Fibroblast of skin of scalp (primary cell): ENCODE results near the gene EAF1. TPM values are rescaled to one million over a fixed set of nuclear protein-coding genes. Genes with fewer than 3 reads are reported as not detected.
"Not testable (repeated sequence)": the region's sequence is repeated elsewhere in the genome, so short reads cannot be mapped to it uniquely, and the experiment has no call there.

Experiments used
- DNase-seq: peaks from one replicate; pipeline ENCODE4 v3.0.0-alpha.2; 2013
- polyA plus RNA-seq, 2 experiments: library from polyadenylated mRNA; unstranded; fragments of 120-200 nt; gene quantifications; one replicate each; pipeline ENCODE4 v1.2.1, GENCODE V29; 2013; ENCODE audit not compliant: insufficient read length in 2 of 2

Gene EAF1
- 11.5 TPM for polyA plus RNA-seq (2013, experiment 1 of 2; ENCODE audit: insufficient read length)
- 14.8 TPM for polyA plus RNA-seq (2013, experiment 2 of 2; ENCODE audit: insufficient read length)

DNA sequence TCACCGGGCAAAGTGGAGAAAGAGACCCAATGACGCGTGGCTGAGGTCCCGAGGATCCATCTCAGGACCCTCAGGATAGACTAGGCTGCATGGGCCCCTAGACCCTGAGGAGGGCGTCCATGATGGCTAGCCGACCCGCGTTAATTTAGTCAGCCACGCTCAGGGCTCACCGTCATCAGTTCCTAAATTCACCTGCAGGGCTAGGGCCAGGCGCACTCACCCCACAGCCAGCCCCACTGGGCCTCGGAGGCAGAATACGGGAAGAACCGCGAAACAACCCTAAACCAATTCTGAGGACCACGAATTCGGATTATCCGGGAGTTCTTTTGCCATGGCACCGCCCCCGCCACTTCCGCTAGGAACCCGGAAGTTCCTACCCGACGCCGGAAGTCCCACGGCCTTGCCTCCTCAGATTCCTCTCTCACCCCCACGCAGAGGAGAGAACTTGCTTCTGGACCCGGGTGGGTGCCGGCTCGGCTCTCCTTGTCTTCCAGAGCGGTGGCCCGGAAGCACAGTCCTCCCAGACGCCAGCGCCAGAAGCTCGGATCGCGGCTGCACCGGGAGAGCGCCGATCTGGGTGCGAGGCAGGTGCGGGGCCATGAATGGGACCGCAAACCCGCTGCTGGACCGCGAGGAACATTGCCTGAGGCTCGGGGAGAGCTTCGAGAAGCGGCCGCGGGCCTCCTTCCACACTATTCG is at the start of gene EAF1, which contains the start of gene METTL6:
TSS of gene EAF1 (plus strand) at position 417 of the 699 bp plus-strand sequence. CDS start at position 599, 182 bp downstream.
TSS of gene METTL6 (minus strand) at position 363 of the 699 bp plus-strand sequence. CDS start 1,033 bp downstream, outside the sequence.
- peak; percentile 81 for DNase-seq

DNA sequence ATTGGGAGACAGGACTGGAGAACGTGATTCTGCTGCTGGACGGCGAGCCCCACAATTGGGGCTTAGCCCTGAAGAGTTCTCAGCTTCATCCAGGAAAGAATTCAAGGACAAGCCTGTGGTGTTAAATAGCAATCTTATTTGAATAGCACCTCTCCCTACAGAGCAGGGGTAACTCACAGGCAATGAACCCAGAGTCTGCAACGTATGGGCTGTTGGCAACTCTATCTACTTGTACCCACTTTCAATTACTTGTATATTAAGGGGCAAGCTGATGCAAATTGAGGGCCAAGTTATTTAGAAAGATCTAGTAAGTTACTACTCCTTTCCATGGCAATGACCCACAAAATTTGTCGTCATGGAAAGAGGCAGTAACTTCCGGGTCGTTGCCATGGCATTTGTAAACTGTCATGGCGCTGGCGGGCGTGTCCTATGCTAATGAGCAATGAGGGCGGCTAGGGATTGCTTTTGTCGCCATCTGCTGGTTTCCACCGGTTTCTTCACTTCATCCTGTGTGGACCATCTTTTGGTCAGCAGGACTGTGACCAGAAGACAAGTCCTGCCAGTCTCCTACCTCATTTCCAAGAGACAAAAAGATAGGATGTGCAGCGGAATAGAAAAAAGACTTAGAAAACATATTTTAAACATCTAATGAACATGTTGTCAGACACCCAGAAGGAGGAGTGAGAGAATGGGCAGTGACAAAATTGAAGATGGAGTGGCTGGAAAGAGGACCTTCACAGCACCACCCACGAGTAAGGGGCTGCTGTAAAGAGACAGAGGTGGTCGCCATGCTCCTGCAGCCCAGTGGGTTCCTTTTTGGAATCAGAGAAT is 49.2 kb upstream of the EAF1 start:
- DNase-seq, result peak; percentile 96

DNA sequence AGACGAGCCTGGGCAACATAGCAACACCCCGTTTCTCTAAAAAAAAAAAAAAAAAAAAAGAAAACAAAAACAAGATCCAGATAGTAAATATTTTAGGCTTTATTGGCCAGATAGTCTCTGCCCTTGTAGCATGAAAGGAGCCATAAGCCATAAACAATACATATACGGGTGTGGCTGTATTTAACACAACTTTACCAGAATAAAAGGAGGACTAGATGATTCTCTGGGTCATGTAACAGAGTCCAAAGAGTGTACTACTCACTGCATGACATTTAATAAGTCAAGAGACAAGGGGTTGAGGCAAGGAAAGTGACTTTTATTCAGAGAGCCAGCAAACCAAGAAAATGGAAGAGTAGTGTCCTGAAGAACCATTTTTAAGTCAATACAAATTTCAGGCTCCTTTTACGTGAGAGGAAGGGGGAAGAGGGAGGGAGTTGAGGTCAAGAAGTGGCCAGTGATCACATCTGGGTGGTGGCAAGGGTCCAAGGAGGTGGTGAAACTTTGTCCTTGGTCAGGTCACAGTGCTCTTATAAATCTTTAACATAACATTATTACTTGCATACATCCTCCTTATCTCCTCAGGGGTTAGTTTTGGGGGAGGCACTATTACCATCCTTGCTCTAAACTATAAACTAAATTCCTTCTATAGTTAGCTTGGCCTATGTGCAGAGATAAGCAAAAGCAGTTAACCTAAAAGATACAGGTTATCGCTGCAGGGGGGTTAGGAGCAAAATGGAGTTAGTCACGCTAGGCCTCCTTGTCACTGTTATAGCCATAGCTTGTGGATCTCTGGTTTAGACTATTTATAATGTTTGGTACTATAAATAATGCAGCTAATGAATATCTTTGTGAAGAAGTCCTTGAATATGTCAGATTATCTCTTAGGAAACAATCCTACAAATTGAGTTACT is 46.2 kb upstream of the EAF1 start:
- no peak for DNase-seq

DNA sequence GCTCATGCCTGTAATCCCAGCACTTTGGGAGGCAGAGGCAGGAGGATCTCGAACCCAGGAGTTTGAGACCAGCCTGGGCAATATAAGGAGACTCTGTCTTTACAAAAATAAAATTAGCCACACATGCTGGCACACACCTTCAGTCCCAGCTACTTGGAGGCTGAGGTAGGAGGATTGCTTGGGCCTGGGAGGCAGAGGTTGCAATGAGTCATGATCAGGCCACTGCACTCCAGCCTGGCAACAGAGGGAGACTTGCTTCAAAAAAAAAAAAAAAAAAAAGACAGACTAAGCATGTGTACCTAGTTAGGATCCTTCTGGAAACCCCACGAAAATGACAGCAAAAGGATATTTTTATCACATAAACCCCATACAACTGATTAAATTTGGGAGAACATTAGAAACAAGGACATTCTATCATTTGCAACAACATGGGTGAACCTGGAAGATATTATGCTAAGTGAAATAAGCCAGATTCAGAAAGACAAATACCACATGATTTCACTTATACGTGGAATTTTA is 44.9 kb upstream of the EAF1 start:
- no peak for DNase-seq

- DNase-seq, result peak; percentile 54
Measured at GRCh38 chr3:15384510-15385237, 42.7 kb upstream of the EAF1 start.

DNA sequence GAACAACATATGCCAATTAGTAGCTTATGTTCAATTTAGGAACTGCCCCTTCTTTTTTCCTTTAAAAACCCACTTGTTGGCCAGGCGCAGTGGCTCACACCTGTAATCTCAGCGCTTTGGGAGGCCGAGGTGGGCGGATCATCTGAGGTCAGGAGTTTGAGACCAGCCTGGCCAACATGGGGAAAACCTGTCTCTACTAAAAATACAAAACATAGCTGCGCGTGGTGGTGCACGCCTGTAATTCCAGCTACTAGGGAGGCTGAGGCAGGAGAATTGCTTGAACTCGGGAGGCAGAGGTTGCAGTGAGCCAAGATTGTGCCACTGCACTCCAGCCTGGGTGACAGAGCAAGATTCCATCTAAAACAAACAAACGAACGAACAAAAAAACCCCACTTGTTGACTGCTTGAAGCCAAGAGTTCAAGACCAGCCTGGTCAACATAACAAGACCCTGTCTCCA is 42.1 kb upstream of the EAF1 start:
- not testable (repeated sequence) for DNase-seq

GRCh38 chr3:15385901-15386653 is 41.3 kb upstream of the EAF1 start:
- no peak for DNase-seq

DNA sequence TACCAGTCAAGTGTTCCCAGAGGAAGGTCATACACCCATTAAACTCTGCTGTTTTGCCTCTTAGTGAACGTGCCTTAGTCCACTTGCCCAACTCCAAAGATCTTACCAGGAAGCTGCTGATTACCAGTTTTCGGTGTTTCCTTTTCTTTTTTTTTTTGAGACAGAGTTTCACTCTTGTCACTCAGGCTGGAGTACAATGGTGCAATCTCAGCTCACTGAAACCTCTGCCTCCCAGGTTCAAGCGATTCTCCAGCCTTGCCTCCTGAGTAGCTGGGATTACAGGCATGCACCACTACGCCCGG is 40.8 kb upstream of the EAF1 start:
- DNase-seq, result not testable (repeated sequence)

DNA sequence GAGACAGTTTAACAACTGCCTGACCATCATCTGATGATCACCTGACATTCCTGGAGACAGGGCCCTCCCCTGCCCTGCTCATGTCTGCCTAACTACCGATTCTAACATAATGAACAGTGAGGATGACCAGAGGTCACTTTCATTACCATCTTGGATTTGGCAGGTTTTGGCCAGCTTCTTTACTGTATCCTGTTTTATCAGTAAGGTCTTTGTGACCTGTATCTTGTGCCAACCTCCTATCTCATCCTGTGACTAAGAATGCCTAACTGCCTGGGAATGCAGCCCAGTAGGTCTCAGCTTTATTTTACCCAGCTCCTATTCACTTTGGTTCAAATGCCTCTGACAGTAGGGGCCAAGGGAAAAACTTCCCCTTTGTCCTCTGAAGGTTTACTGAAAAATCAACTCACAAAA is 40.2 kb upstream of the EAF1 start:
- no peak for DNase-seq

DNA sequence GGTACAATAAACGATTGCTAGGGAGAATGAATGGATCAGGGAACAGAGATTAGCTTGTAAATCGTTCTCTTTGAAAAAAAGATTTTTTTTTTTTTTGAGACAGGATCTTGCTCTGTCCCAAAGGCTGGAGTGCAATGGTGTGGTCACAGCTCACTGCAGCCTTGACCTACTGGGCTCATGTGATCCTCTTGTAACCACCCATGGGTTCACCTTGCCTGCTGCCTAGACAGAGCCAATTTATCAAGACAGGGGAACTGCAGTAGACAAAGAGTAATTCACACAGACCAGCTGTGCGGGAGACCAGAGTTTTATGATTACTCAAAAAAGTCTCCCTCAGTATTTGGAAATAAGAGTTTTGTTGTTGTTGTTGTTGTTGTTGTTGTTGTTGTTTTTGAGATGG is 39.7 kb upstream of the EAF1 start:
- no peak for DNase-seq

GRCh38 chr3:15388335-15388734 is 39.1 kb upstream of the EAF1 start:
- DNase-seq, result not testable (repeated sequence)

- no peak for DNase-seq
Measured at GRCh38 chr3:15390460-15390859, 36.9 kb upstream of the EAF1 start.

- DNase-seq, result no peak
Measured at GRCh38 chr3:15391007-15391406, 36.4 kb upstream of the EAF1 start.

- DNase-seq, result not testable (repeated sequence)
Measured at GRCh38 chr3:15393252-15393651, 34.1 kb upstream of the EAF1 start.

- DNase-seq, result peak; percentile 35
Measured at GRCh38 chr3:15398731-15399133, 28.7 kb upstream of the EAF1 start.

GRCh38 chr3:15399970-15400369 is 27.4 kb upstream of the EAF1 start:
- no peak for DNase-seq

DNA sequence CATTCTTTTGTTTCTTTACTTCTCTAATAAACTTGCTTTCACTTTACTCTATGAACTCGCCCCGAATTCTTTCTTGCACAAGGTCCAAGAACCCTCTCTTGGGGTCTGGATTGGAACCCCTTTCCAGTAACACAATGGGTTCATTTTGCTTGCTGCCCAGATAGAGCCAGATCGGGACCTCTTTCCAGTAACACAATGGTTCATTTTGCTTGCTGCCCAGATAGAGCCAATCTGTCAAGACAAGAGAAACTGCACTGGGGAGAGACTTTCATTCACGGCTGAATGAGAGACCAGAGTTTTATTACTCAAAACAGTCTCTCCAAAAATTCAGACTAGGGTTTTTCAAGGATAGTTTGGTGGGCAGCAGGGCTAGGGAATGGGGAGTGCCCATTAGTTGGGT is 25.5 kb upstream of the EAF1 start:
- DNase-seq, result no peak

GRCh38 chr3:15403495-15403894 is 23.9 kb upstream of the EAF1 start:
- no peak for DNase-seq

DNA sequence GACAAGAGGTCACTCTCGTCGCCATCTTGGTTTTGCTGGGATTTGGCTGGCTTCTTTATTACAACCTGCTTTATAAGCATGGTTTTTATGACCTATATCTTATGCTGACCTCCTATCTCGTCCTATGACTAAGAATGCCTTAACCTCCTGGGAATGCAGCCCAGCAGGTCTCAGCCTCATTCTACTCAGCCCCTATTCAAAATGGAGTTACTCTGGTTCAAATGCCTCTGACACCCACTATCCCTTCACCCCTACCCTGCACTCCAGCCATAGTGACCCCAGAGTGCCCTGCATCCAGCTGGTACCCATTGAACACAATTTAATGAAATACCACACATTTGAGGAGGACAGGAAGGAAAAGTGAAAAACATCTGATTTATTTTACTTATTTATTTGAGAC is 23.4 kb upstream of the EAF1 start:
- DNase-seq, result no peak

DNA sequence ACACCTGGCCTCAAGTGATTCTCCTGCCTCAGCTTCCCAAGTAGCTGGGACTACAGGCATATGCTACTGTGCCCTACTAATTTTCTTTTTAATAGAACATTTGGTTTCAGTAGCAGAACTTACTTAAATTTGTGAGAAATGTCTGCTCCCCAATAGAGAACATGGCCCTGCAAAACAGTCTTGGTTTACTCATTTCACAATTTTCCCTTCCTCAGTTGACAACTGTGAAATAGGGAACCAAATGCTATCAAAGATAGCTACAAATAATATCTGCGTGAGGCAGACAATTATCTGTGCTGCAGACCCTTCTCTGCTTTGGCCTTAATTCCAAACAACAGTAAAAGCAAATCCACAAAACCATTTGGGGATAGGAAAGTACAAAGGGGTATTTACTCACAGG is 22.6 kb upstream of the EAF1 start:
- DNase-seq, result no peak
